GM19467 (cell line): Measurements from ENCODE around the gene RAB3IL1.

Experiments
- ATAC-seq: cut with Tn5 transposase; IDR thresholded peaks from one replicate; pipeline ENCODE4 v1.9.1; 2021; ENCODE audit warnings: mild to moderate bottlenecking, moderate library complexity; ENCODE audit not compliant: unreplicated experiment

RAB3IL1 gene

DNA sequence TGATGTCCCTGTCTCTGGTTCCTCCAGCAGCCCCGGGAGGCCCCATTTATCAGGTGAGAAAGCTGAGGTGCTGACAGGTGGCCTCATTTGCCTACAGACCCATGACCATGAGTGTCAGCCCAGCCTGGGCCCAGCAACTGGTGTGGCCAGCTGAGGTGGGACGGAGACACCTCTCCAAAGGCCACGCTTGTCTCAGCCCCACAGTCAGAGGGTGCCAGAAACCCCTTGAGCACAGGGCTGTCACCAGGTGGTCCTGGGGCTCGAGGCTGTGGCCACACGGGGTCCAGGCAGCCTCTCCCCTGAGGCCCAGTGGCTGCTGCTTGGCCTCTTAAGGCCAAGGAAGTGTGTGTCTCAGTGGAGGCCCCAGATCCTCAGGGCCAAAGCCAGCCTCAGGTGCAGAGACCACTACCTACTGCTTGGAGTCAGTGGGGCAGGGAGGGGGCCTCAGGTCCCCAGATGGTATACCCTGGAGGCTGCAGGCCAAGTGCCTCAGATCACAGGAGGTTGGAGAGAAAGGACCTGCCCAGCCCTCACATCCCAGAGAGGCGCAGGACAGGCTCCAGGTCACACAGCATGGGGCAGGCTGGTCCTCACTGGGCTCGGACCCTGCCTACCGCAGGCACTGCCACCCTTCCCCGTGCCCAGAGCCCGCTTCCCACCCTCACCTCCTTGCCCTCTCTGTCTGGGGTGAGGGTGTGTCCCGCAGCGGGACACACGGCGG, 11.4 kb downstream of the RAB3IL1 start:
- ATAC-seq, result no peak

DNA sequence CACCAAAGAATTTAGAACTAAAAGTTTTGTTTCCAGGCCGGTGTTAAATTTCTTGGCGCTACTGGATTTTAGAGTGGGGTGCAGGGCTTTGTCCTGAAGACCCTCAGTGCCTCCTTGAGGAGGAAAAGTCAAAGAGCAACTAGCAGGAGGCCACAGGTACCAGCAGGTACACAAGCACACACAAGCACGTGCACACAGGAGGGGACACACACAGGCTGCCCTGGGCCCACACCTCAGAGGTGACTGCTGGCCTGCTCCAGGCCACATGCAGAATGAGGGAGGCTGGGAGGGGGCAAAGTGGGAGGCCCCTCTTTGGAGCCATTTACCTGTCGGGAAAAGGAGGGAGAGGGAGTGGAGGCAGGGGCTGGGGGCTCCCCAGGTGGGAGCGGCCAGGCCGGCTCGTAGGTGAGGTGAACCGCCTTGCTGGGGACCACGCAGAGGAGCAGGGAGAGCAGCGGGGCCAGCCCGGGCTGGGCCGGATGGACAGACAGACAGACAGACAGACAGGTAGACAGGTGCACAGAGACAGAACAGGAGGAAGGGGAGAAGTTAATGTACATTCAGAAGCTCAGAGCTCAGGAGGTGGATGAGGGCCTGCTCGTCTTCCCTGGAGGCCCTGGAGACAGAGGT, 12.2 kb downstream of the RAB3IL1 start:
- ATAC-seq, result no peak

DNA sequence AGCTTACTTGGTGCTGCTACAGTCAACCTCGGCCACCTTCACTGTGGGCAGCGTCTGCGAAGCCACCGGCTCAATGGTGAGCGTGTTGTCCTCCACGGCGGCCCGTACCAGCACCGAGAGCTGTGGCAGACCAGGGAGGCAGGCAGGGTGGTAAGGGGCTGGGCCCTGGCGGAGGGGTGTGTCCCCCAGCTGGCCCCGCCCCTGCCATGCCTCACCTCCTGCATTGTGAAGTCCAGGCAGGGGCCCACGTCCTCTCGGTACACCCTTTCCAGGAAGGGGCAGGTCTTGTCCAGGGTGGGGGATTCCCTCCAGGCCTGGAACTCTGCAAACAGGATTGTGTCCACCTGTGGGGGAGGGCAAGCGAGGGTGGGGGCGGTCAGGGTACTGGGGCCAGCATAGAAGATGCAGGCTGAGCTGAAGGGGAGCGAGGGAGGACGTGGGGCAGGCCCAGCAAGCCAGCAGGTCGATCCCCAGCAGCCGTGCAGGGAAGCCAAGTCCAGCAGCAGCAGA, 12.8 kb downstream of the RAB3IL1 start:
- ATAC-seq, result no peak

DNA sequence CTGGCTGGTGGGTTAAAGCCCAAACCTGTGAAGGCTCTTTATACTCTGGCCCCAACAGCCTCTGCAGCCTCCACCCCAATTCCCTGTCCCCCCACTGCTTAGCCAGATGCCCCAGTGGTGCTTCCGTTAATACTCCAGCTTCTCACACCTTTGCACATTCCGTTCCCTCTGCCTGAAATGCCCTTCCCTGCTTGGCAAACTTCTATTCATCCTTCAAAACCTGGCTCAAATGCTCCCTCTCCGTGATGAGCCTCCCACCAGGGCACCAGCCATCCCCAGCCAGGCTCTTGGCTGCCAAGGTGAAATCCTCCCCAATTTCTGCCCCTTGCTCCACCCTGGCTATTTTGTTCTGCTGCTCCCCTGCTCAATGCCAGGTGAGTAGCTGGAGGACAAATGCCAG, 13.5 kb downstream of the RAB3IL1 start:
- no peak for ATAC-seq

DNA sequence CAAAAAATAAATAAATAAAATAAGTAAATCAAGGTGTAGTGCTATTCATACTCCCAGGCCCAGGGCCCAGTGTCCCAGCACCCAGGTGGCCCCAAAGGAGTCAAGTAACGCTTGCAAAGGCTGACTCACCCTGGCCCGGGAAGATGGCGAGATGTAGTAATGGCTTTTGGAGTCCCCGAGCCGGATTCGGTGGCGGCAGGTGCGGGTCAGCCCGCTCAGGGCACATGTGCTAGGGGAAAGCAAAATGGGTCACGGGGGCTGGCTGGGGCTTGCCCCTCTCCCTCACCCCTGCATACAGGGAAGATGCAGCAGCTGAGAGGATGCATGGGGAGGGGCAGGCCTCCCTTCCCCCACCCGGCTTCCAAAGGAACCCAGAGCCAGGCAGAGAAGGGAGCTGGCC, 15.1 kb downstream of the RAB3IL1 start:
- no peak for ATAC-seq

DNA sequence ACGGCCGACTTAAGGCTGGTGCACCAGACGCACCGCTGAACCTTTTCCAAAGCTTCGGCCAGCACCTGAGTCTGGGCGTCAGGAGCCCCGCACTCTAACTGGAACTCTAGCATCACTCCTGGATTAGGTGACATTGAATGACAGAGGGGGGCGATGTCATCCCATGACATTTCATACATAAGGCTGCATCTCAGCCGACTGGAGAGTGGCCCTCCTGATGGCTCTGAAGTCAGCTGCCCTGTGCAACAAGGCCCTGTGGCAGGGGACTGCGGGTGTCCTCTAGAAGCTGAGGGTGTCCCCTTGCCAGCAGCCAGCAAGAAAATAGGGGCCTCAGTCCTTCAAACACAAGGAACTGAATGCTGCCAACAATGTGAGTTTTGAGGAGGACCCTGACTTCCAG, 16.0 kb downstream of the RAB3IL1 start:
- ATAC-seq, result no peak

DNA sequence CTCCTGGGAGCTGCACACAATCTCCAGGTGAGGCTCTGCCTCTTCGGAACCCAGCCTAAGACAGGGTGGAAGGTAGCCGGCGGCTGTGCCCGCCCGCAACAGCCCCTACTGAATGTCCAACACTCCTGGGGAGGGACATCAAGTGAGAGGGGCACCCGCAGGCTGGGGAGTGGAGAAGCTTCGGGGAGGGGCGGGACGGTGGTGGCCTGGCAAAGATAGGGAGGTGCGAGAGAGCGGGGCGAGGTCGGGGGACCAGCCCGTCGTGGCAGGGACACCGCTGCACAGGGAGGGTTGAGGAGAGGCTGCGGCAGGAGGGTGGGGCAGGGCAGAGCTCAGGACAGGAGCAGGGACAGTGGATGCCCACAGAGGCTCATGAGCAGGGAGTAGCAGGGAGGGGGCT, 17.1 kb downstream of the RAB3IL1 start:
- no peak for ATAC-seq

DNA sequence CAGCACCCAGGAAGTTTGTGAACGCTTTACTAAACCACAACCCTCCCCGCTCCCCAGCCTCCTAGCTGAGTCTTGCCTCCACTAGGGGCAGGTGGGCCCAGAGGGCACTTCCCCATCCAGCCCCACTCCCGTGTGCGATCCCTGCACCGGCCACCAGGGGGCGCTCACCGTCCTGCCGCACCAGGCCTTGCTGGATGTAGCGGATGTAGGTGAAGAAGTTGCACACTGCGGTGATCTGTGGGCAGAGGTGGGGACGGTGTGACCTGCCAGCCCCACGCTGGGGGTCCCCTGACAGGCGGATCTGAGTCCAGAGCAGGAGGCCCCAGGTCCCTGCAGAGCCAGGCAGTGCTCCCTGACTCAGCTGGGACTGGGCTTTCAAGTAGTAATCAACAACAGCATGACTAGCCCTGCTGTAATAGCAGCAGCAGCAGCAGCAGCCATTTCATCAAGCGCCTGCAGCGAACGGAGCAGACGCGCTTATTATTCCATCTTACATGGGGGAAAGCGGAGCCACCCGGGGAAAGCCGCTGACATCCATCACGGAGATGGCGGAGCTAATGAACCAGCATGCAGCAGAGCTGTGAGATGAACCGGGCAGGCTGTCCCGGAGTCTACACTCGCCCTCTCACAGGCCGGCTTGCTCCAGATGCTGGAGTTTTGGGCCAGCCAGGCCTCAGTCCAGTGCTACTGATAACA, 18.1 kb downstream of the RAB3IL1 start:
- ATAC-seq, result peak; percentile 72

DNA sequence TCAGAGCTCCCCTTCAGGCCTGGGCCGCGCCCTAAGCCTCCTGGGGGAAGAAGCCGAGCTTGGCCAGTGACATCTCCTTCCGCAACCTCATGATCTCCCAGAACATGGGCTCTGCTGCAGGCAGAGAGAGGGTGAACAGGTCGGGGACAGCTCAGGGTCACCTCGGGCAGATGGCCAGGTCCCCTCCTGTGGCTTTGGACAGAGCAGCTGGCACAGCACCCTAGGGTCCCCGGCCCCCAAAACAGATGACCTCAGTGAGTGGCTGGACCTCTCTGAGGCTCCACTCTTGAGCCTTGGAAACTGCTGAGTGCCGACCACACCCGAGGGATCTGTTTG, 19.2 kb downstream of the RAB3IL1 start:
- ATAC-seq, result no peak

DNA sequence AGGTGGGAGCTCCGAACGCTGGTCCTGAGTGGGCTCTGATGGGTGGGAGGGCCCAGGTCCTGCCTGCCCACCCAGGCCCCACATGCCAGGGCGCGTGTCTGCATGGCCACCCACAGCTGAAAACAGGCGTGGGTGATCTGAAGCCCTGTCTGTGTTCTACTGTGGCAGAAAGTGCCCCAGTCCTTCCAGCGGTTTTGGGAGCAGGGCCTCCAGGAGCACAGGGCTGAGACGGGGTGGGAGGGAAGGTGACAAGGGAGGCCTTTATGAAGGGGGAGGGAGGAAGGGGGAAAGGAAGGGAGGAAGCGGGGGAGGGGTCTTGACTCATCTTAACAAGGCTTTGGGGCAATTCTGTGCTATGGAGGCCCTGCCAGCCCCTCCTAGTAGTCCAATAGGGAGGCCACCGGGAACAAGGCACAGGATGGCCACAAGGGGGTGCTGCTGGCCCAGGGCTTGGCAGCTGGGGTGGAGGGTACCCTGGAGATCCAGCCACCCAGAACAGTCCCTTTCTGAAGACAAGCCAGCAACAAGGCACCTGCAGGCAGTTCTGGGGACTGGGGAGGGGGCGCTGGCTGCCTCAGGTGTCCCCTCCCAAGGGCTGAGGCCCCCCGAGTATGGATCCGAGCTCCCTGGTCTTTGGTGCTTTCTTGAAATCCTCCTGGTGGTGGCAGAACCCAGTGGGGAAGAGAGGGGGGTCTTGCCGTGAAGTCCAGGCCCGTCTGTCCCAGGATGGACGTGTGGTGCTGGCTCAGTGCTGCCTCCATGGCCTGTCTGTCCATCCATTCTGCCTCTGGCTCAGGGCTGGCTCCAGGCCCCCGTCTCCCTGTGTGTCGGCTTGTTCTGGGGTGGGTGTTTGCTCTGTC, 19.7 kb downstream of the RAB3IL1 start:
- no peak for ATAC-seq

DNA sequence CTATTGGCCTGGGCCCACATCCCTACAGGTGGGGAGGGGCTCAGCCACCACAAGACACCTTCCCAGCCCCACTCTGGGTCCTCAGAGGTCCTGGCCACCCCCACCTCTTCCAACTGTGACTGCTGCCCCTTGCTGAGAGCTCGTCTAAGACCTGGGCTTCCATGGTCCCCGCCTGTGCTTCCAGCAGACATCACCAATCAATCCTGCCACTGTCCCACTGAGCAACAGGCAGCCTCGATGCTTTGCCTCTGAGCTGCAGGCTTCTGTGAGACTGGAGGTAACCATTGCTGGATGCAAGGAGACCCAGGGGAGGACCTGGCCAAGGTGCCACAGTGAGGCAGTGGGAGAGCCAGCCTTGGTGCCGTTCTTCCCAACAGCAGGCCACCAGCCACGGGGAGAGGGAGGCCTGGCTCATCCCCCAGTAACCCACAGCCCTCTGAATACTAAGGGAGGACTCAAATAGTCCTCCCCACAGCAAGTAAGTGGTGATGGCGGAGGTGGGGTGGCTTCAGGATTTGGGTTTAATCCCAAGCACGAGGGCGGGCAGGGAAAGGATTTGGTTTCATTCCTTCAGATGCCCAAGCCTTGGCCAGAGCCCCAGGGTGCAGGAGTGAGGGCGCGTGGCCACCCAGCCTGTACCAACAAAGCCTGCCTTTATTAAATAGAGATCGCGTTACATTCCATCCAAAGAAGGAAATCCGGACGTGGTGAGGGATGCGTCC, 20.5 kb downstream of the RAB3IL1 start:
- no peak for ATAC-seq

DNA sequence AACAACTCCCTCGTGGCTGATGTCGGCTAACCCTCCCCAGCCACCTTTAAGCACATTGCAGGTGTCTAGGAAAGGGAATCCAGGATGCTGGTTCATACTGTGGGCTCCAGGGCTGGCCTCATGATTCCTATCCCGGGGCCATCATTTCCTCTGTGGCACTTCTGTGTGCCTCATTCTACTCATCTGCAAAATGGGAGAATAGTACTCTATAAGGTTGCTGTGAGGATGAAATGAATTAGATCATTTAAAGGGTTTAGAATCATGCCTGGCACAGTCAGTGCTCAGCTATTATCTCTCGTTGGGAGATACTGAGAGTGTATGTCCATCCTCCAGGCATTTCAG, 21.7 kb downstream of the RAB3IL1 start:
- no peak for ATAC-seq

DNA sequence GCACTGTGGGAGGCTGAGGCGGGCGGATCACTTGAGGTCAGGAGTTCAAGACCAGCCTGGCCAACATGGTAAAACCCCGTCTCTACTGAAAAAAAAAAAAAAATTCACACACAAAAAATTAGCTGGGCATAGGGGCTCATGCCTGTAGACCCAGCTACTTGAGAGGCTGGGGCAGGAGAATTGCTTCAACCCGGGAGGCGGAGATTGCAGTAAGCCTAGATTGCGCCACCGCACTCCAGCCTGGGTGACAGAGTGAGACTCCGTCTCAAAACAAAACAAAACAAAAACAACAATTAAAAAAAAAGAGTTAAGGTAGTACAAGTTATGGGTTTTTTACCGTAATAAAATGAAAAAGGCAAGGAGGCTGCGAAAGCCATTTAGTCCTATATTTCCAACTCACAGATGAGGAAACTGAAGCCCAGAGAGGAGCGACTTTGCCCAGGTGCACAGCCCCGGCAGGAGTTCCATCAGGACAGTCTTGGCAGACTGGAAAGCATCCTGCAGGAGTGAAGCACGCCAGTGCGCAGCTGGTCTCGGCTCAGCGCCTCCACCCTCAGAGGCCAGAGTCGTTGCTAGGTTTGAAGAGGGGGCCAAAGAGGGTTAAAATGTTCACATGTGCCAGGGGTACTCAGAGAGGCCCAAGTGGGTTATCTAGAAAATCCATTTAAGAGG, 22.2 kb downstream of the RAB3IL1 start:
- no peak for ATAC-seq

DNA sequence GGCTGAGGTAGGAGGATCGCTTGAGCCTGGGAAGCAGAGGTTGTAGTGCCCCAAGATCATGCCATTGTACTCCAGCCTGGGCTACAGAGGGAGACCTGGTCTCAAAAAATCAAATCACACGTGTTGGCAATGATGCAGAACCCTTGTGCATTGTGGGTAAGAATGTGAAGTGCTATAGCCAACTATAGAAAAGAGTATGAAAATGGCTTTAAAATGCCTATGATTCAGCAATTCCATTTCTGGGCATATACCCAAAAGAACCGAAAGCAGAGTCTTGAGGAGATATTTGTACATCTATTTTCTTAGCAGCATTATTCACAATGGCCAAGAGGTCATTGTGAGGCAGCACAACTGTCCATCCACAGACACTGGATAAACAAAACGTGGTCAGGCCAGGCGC, 23.4 kb downstream of the RAB3IL1 start:
- ATAC-seq, result no peak

DNA sequence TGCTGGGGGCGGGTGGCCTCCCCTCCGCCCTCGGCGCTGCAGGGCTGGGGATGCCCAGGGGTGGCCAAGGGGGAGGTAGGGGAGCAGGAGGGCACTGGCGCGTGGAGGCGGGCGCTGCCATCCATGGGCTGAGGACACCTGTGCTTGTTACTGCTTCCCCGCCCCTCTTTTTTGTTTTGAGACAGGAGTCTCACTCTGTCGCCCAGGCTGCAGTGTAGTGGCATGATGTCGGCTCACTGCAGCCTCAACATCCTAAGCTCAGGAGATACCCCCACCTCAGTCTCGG, 25.3 kb downstream of the RAB3IL1 start:
- ATAC-seq, result peak; percentile 29

DNA sequence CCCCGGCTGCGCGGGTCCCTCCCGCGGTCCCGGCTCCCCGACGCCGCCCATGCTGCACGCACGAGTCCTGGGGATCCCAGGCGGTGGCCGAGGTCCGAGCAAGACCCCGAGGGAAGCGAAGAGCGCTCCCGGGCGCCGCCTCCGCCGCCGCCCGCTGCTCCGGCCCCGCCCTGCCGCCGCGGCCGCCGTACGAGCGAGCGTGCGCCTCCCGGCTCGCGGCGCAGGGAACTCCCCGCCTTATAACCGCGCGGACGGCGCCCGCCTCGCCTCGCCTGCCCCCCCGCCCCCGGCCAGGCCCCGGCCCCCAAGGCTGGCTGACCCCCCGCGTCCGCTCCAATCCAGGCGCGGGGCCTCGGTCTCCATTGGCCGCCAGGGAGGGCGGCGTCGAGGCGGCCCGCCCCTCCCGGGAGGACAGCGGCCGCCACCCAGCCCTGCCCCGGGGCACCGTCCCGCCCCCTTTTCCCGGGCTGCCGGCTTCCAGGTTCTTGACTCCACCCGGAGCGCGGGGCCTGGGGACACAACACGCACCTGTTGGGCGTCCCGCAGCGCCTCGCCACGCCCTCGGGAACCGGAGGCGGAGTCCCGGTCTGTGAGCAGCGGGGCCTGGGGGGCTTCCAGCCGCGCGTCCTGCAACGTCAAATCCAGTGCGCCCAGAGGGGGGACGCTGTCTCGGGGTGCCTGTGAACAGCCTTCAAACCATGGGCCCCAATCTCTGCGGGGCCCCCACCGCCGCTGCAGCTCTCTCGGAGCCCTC, 25.9 kb downstream of the RAB3IL1 start, which contains the start of gene FADS3:
FADS3 (minus strand) TSS at position 215 of the 754 bp plus-strand sequence; CDS start at position 51, 164 bp downstream.
- ATAC-seq, result peak; percentile 73

DNA sequence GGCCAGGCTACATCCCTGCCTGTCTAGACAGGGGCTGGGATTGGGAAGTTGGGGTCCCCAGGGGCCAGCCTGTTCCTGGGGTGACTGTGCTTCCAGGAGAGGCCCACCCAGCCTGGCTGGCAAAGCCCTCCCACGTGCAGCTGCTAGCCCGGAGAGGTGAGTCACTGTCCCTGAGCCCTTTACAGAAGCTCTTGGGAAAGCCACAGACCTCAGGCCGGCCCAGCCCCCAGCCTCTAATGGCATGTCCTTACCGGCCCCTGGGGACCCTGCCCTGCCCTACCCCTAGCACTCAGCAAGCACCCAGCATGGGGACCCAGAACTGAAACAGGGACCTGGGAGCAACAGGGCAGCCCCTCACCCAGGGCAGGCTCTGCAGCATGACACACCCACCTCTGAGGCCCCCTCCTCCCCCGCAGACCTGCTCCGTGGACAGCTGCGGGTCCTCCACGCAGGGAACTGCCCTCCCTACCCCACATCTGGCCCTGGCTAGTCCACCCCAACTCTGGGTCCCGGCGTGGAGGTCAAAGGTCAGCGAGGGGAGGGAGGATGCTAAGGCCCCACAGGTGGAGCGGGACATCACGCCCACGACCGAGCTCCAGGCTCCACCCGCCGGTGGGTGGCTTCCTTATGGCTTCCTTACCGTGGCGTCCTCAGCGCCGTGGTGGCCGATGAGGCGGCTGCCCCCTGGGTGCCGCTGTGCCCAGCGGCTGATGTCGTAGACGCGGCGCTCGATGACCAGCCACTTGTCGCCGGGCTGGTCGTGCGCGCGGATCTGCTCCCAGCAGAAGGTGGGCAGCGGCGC, 26.6 kb downstream of the RAB3IL1 start:
- ATAC-seq, result peak; percentile 7

DNA sequence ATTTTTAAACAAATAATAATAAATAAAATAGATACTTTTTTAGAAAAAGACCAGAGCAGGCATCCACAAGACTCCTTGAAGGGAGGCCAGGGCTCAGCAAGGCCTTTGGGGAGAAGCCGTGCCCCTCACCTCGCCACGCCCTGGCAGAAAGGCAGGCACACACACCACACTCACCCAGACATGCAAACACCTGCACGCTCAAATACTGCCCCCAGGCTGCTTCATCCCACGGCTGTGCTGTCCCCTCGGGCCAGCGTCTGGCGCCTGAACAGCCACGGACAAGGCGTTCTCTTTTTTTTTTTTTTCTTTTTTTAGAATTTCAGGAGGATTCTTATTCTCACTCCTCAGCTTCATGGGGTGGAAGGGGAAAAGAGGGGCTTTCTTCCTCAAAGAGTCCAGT, 27.5 kb downstream of the RAB3IL1 start:
- no peak for ATAC-seq

DNA sequence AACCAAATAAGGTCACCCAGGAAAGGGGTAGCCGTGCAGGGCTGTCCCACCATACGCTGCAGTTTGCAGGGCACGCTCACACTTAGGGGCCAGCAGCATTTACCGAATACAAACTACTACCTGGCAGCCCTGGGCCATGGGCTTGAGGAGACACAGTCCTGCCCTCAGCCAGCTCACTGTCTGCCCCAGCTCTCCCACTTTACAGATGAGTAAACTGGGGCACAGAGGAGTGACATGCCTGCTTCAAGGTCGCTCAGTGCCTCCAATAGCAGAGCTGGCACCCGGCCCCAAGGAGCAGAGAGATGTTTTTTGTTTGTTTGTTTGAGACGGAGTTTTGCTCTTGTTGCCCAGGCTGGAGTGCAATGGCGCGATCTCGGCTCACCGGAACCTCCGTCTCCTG, 28.8 kb downstream of the RAB3IL1 start:
- no peak for ATAC-seq
